GM12873 (cell line): ENCODE measurements around the gene PSORS1C1.
A peak's percentile ranks its signal among the peaks of the same experiment; 100 is the strongest.

Experiments
- CTCF ChIP-seq: IDR thresholded peaks from 2 replicates; pipeline ENCODE4 v1.5.1; 2012; ENCODE audit warnings: low read depth, mild to moderate bottlenecking, moderate library complexity, low read length, control low read depth; ENCODE audit not compliant: insufficient read depth; ENCODE audit errors: missing control alignments

PSORS1C1 gene

GRCh38 chr6:31114541-31114878 is at the start of gene PSORS1C1:
Gene PSORS1C1 (plus strand): TSS chr6:31114800. CDS start chr6:31129633, 14,833 bp downstream.
- no peak for TF ChIP-seq CTCF

- no peak for TF ChIP-seq CTCF
Measured at GRCh38 chr6:31065556-31065955, 49.0 kb upstream of the PSORS1C1 start.

GRCh38 chr6:31068669-31069340 is 45.8 kb upstream of the PSORS1C1 start:
- peak; percentile 96 for TF ChIP-seq CTCF

GRCh38 chr6:31070711-31071197 is 43.8 kb upstream of the PSORS1C1 start:
- TF ChIP-seq CTCF: peak; percentile 59

GRCh38 chr6:31074401-31074800 is 40.2 kb upstream of the PSORS1C1 start:
- TF ChIP-seq CTCF: no peak

GRCh38 chr6:31075528-31075927 is 39.1 kb upstream of the PSORS1C1 start:
- no peak for TF ChIP-seq CTCF

GRCh38 chr6:31076611-31077010 is 38.0 kb upstream of the PSORS1C1 start:
- TF ChIP-seq CTCF: no peak
